Pons (tissue), 1 donor: ENCODE data around the gene CHD2.
"Not testable (repeated sequence)": the region's sequence is repeated elsewhere in the genome, so short reads cannot be mapped to it uniquely, and the experiment has no call there.

Experiments
- DNase-seq: peaks from one replicate; pipeline ENCODE4 v3.0.0-alpha.2; 2016; ENCODE audit warnings: low spot score

Gene CHD2

GRCh38 chr15:93049914-93050578, 149.9 kb downstream of the CHD2 start:
- no peak for DNase-seq

GRCh38 chr15:93050648-93051047, 150.5 kb downstream of the CHD2 start:
- no peak for DNase-seq

- no peak for DNase-seq
These were observed 151.3 kb downstream of the CHD2 start for GRCh38 chr15:93051236-93052089.

GRCh38 chr15:93052090-93052879, 152.2 kb downstream of the CHD2 start:
- no peak for DNase-seq

- DNase-seq = no peak
These were observed 155.1 kb downstream of the CHD2 start for GRCh38 chr15:93055211-93055610.

GRCh38 chr15:93056836-93057235, 156.7 kb downstream of the CHD2 start:
- no peak for DNase-seq

GRCh38 chr15:93057618-93058017, 157.5 kb downstream of the CHD2 start:
- DNase-seq = no peak

GRCh38 chr15:93058128-93058527, 158.0 kb downstream of the CHD2 start:
- DNase-seq = no peak

- DNase-seq = no peak
These were observed 158.8 kb downstream of the CHD2 start for GRCh38 chr15:93058904-93059427.

GRCh38 chr15:93059442-93059841, 159.3 kb downstream of the CHD2 start:
- no peak for DNase-seq

- no peak for DNase-seq
These were observed 160.5 kb downstream of the CHD2 start for GRCh38 chr15:93060336-93061248.

GRCh38 chr15:93062628-93063261, 162.6 kb downstream of the CHD2 start:
- not testable (repeated sequence) for DNase-seq

GRCh38 chr15:93063262-93063671, 163.1 kb downstream of the CHD2 start:
- no peak for DNase-seq

GRCh38 chr15:93063796-93064690, 163.9 kb downstream of the CHD2 start:
- no peak for DNase-seq

- no peak for DNase-seq
These were observed 165.5 kb downstream of the CHD2 start for GRCh38 chr15:93065641-93066045.

GRCh38 chr15:93066224-93066681, 166.1 kb downstream of the CHD2 start:
- no peak for DNase-seq

- DNase-seq = no peak
These were observed 166.9 kb downstream of the CHD2 start for GRCh38 chr15:93066834-93067648.

- no peak for DNase-seq
These were observed 167.5 kb downstream of the CHD2 start for GRCh38 chr15:93067649-93068085.
